Left lung (tissue), 10 donors: ENCODE measurements around the gene LRRD1. TPM values are rescaled to one million over a fixed set of nuclear protein-coding genes. Genes with fewer than 3 reads are reported as not detected.

Experiments
- ATAC-seq: fragments of 200-7000 bp; cut with Tn5 transposase; one replicate; pipeline ENCODE4 v1.9.1; 2020; ENCODE audit warnings: moderate library complexity
- DNase-seq, 4 donors: peaks; one replicate each; pipeline ENCODE4 v3.0.0-alpha.2; 2013 to 2020
- H3K27ac ChIP-seq, 2 donors: fragments of 200-600 bp; sonication (generic) in 1 of 2; one replicate each; pipeline versions ENCODE4 v1.5.0 to v1.8.0; 2020 to 2021
- H3K27me3 ChIP-seq, 2 donors: fragments of 200-600 bp; sonication (generic) in 1 of 2; one replicate each; pipeline versions ENCODE4 v1.5.0 to v1.8.0; 2020 to 2021
- H3K36me3 ChIP-seq, 2 donors: fragments of 200-600 bp; sonication (generic) in 1 of 2; one replicate each; pipeline versions ENCODE4 v1.5.0 to v1.8.0; 2020 to 2021
- H3K4me1 ChIP-seq, 2 donors: fragments of 200-600 bp; one replicate each; pipeline ENCODE4 v1.8.0; 2021
- H3K4me3 ChIP-seq, 2 donors: fragments of 200-600 bp; sonication (generic) in 1 of 2; one replicate each; pipeline versions ENCODE4 v1.5.0 to v1.8.0; 2020 to 2021; ENCODE audit warnings: mild to moderate bottlenecking in 1 of 2
- H3K9me3 ChIP-seq, 2 donors: fragments of 200-600 bp; sonication (generic) in 1 of 2; one replicate each; pipeline versions ENCODE4 v1.5.0 to v1.8.0; 2020 to 2021
- CTCF ChIP-seq, 2 donors: fragments of 200-600 bp; sonication (generic) in 1 of 2; IDR thresholded peaks; one replicate each; pipeline versions ENCODE4 v1.5.0 to v1.8.0; 2021; ENCODE audit warnings: antibody characterized with exemption in 2 of 2
- intact Hi-C, 2 donors: fragments of 100-400 bp; cut with DNase I; formaldehyde crosslinking; loops; one replicate each; pipeline versions ENCODE4 v1.11.2 to v1.14.2; 2022
- polyA plus RNA-seq, 6 donors: library from polyadenylated mRNA; unstranded; fragments of 120-200 nt; gene quantifications; one replicate each; pipeline ENCODE4 v1.2.1, GENCODE V29; 2013; ENCODE audit not compliant: insufficient read length in 6 of 6
- total RNA-seq, 2 donors: library from RNA; stranded (reverse); fragmentation: NEBNext Ultra II Directional; extraction: Animal tissue kit (Norgen Biotek cat#: 25700); gene quantifications; one replicate each; pipeline ENCODE4 v1.2.1, GENCODE V29; 2021
- donor health status: DM: no; HTN: yes; CAD: no.
- donor health status: DM: no; HTN: no; CAD: no.

The LRRD1 gene
- total and polyA plus RNA-seq, 8 donors = 0.09 to 0.88 (median 0.64) TPM; not detected in 1

GRCh38 chr7:92133133-92133736 lies 45.7 kb downstream of the LRRD1 start:
- H3K27me3 ChIP-seq = no peaks in the 10 kb centered on the region
- intact Hi-C loops = no loop called here
- no peak for TF ChIP-seq CTCF (IDR thresholded peaks at IDR 0.05)
- peak overlapping the region; percentile 91 to 98 for H3K27ac ChIP-seq
- H3K9me3 ChIP-seq = no peaks in the 10 kb centered on the region
- peak; percentile 1 for ATAC-seq
- peaks cover 0 to 21% of the 10 kb centered on the region in 2 donors for H3K36me3 ChIP-seq
- DNase-seq = no peak
- H3K4me1 ChIP-seq = peaks cover 0 to 34% of the 10 kb centered on the region in 2 donors
- peak overlapping the region; percentile 93 to 100 for H3K4me3 ChIP-seq

- Histone ChIP-seq H3K27me3 (no peaks in the 10 kb centered on the region), H3K9me3 (no peaks in the 10 kb centered on the region), H3K4me3 (peak overlapping the region in 1 of 2 donors; percentile 100), H3K4me1 (peaks cover 0 to 34% of the 10 kb centered on the region in 2 donors), H3K27ac (no peak overlapping the region), H3K36me3 (peaks cover 0 to 34% of the 10 kb centered on the region in 2 donors)
- intact Hi-C loops = no loop called here
- TF ChIP-seq CTCF (IDR thresholded peaks at IDR 0.05) = no peak
- DNase-seq (no peak), ATAC-seq (no peak)
These were observed 47.1 kb downstream of the LRRD1 start for GRCh38 chr7:92131764-92132330.

- no peak for TF ChIP-seq CTCF (IDR thresholded peaks at IDR 0.05)
- DNase-seq (no peak), ATAC-seq (no peak)
- H3K4me1 ChIP-seq = peaks cover 0 to 34% of the 10 kb centered on the region in 2 donors
- peak overlapping the region in 1 of 2 donors; percentile 100 for H3K4me3 ChIP-seq
- H3K27me3 ChIP-seq = no peaks in the 10 kb centered on the region
- H3K36me3 ChIP-seq = peaks cover 0 to 42% of the 10 kb centered on the region in 2 donors
- no peak overlapping the region for H3K27ac ChIP-seq
- intact Hi-C loops = no loop called here
- no peaks in the 10 kb centered on the region for H3K9me3 ChIP-seq
These were observed 47.8 kb downstream of the LRRD1 start for GRCh38 chr7:92131093-92131492.

- H3K36me3 ChIP-seq = peaks cover 0 to 90% of the 10 kb centered on the region in 2 donors
- DNase-seq = no peak
- intact Hi-C loops = no loop called here
- H3K27ac ChIP-seq = no peak overlapping the region
- no peaks in the 10 kb centered on the region for H3K27me3 ChIP-seq
- H3K4me1 ChIP-seq = no peaks in the 10 kb centered on the region
- H3K4me3 ChIP-seq = no peak overlapping the region
- TF ChIP-seq CTCF (IDR thresholded peaks at IDR 0.05) = no peak
- ATAC-seq = no peak
- H3K9me3 ChIP-seq = no peaks in the 10 kb centered on the region
These were observed 57.3 kb downstream of the LRRD1 start for GRCh38 chr7:92121681-92122080.

- no peak for TF ChIP-seq CTCF (IDR thresholded peaks at IDR 0.05)
These were observed 59.7 kb downstream of the LRRD1 start for GRCh38 chr7:92119213-92119759.

More at GRCh38 chr7:92119213-92119759, 59.7 kb downstream of the LRRD1 start:
- intact Hi-C loops = no loop called here
- Histone ChIP-seq H3K27ac (no peak overlapping the region), H3K4me3 (no peak overlapping the region), H3K4me1 (no peaks in the 10 kb centered on the region), H3K27me3 (no peaks in the 10 kb centered on the region), H3K36me3 (peaks cover 0 to 90% of the 10 kb centered on the region in 2 donors), H3K9me3 (no peaks in the 10 kb centered on the region)
- DNase-seq = no peak
- ATAC-seq = peak; percentile 40
